Prostate gland (tissue), 2 donors: Measurements from ENCODE around the gene IWS1.

Experiments
- POLR2A ChIP-seq: fragments of 450-650 bp; IDR thresholded peaks from one replicate; pipeline ENCODE4 v1.6.1; 2016; ENCODE audit warnings: antibody characterized with exemption, mild to moderate bottlenecking
- POLR2AphosphoS5 ChIP-seq: sonication (generic); formaldehyde crosslinking; IDR thresholded peaks from one replicate; pipeline ENCODE4 v1.6.1; 2017; ENCODE audit warnings: antibody characterized with exemption
- TF ChIP-seq, protein P1 (sequence below), 4 experiments: fragments of 200-600 bp in 2 of 4; fragments of 450-650 bp in 2 of 4; sonication (generic) in 2 of 4; IDR thresholded peaks; 1 replicate in 3 of 4; 2 replicates in 1 of 4; pipeline ENCODE4 v1.5.1; 2016 to 2019; ENCODE audit warnings: antibody characterized with exemption in 4 of 4, mild to moderate bottlenecking in 2 of 4, moderate library complexity in 2 of 4

DNA sequence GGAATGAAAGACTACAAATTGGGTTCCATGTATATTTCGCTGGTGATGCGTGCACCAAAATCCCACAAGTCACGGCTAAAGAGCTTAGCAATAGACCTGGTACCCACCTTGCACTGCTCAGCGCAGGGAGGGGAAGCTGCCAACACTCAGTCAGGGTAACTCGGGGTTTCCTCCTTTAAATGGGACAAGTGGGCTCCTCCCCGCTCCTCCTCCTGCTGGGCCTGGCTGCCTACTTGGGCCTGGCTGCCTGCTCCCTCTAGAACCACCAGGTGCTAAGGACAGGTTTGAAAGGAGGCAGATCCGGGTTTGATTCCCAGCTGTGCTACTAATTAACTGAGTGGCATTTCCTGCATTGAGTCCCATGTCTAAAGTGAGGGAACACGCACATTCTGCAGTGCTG is 32.6 kb upstream of the IWS1 start:
- TF ChIP-seq POLR2AphosphoS5 (no peak), POLR2A (no peak)
- TF ChIP-seq, protein P1, sequence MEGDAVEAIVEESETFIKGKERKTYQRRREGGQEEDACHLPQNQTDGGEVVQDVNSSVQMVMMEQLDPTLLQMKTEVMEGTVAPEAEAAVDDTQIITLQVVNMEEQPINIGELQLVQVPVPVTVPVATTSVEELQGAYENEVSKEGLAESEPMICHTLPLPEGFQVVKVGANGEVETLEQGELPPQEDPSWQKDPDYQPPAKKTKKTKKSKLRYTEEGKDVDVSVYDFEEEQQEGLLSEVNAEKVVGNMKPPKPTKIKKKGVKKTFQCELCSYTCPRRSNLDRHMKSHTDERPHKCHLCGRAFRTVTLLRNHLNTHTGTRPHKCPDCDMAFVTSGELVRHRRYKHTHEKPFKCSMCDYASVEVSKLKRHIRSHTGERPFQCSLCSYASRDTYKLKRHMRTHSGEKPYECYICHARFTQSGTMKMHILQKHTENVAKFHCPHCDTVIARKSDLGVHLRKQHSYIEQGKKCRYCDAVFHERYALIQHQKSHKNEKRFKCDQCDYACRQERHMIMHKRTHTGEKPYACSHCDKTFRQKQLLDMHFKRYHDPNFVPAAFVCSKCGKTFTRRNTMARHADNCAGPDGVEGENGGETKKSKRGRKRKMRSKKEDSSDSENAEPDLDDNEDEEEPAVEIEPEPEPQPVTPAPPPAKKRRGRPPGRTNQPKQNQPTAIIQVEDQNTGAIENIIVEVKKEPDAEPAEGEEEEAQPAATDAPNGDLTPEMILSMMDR (IDR thresholded peaks at IDR 0.05): no peak
